Measurements from ENCODE around the gene KCNA1. TPM values are rescaled to one million over a fixed set of nuclear protein-coding genes. Genes with fewer than 3 reads are reported as not detected.

KCNA1 gene
- total RNA-seq, 4 donors from 2014 or later = not detected

DNA sequence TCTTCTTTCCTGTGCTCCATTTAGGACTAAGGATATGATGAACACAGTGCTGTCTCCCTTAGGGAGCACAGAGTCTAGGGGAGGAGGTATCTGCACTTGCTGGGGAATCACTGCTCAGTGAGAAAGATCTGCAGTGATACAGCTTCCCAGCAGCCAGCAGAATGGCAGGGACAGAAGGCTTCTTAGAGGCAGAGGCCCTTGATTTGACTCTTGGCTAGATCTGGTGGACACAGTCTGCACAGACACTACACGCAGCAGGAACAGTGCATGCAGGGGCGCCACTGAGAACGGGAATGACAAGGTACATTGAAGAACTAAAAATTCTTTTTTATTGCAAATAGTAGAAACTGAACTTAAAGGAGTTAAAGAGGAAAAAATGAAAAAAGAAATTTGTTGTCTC is 51.6 kb downstream of the KCNA1 start:
- ATAC-seq (no peak), DNase-seq (no peak)
- Histone ChIP-seq H3K4me1 (no peaks in the 10 kb centered on the region), H3K36me3 (no peaks in the 10 kb centered on the region), H3K27ac (no peak overlapping the region), H3K9me3 (no peaks in the 10 kb centered on the region), H3K4me3 (no peak overlapping the region), H3K27me3 (peaks cover 0 to 8% (median 6%) of the 10 kb centered on the region in 3 donors)
- no peak for TF ChIP-seq POLR2A (IDR thresholded peaks at IDR 0.05)
- TF ChIP-seq, protein P1, sequence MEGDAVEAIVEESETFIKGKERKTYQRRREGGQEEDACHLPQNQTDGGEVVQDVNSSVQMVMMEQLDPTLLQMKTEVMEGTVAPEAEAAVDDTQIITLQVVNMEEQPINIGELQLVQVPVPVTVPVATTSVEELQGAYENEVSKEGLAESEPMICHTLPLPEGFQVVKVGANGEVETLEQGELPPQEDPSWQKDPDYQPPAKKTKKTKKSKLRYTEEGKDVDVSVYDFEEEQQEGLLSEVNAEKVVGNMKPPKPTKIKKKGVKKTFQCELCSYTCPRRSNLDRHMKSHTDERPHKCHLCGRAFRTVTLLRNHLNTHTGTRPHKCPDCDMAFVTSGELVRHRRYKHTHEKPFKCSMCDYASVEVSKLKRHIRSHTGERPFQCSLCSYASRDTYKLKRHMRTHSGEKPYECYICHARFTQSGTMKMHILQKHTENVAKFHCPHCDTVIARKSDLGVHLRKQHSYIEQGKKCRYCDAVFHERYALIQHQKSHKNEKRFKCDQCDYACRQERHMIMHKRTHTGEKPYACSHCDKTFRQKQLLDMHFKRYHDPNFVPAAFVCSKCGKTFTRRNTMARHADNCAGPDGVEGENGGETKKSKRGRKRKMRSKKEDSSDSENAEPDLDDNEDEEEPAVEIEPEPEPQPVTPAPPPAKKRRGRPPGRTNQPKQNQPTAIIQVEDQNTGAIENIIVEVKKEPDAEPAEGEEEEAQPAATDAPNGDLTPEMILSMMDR (IDR thresholded peaks at IDR 0.05 in 4 of 5, conservative IDR thresholded peaks at IDR 0.05 in 1 of 5) = no peak
- intact Hi-C loops (cut with DNase I; ENCODE audit: low total_unique reads) = no loop called here
- in situ Hi-C loops (cut with MboI; ENCODE audit: low sequenced_read_pairs in 4 of 4) = no loop called here

DNA sequence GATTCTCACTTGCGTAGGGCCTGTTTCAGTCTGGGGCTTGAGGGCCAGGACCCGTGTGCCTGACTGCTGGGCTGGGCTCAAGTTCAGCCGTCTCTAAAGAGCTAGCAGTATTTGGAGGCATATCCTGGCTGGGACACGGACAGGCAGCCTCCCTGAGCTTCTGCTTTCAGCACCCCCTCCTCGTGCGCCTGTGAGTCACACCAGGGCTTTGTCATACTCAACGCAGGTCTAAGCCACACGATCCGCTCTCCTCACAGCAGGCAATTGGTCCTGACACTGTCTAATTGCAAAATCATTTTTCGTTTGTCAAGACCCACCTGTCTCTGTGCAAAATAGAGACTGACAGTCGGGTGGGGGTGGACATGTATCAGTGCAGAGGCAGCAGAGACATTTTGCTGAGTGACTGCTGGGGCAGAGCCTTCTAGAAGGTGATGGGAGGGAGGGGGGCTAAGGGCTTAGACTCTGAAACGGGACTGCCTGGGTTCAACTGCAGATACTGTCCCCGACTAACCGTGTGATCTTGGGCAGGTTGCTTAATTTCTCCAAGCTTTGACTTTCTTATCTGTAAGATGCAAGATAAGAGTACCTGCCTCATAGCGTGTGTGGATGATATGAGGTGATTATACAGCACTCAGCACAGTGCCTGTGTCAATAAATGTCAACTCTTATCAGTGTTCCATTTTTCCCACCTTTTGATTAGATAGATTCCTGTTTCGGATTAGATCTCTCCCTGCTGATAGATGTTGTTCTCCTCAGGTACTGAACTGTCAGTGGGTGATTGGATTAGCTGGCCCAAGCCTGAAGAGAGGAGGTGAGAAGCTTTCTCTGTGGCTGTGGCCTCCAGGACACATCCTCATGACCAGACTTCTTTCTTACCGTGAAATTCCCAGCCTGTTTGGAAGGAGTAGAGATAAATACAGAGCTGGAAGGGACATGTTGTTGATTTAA is 53.1 kb downstream of the KCNA1 start:
- no peak for TF ChIP-seq POLR2A (IDR thresholded peaks at IDR 0.05)
- TF ChIP-seq, protein P1 (IDR thresholded peaks at IDR 0.05 in 4 of 5, conservative IDR thresholded peaks at IDR 0.05 in 1 of 5) = no peak
- no peak for DNase-seq
- Histone ChIP-seq H3K36me3 (no peaks in the 10 kb centered on the region), H3K27ac (no peak overlapping the region), H3K4me1 (no peaks in the 10 kb centered on the region), H3K9me3 (no peaks in the 10 kb centered on the region), H3K27me3 (peaks cover 0 to 6% (median 4%) of the 10 kb centered on the region in 3 donors), H3K4me3 (no peak overlapping the region)
- in situ Hi-C loops (cut with MboI; ENCODE audit: low sequenced_read_pairs in 4 of 4) = no loop called here
- no peak for ATAC-seq
- intact Hi-C loops (cut with DNase I; ENCODE audit: low total_unique reads) = no loop called here

Other genes with a start within 250 kb of the KCNA1 start
- gene GALNT8, start 189.5 kb upstream of the KCNA1 start, total RNA-seq = under 1 TPM in 2 of 4 donors, not detected in 2; 0.07 to 0.26 TPM
- gene KCNA5, start 134.0 kb downstream of the KCNA1 start, total RNA-seq = 1 to 10 TPM in 1 of 4 donors, under 1 TPM in 3; 0.52 to 3.2 (median 0.84) TPM